NCI-H1436 (cell line): ENCODE data around the gene TINAGL1.

Source experiments
- DNase-seq: peaks from one replicate; lab custom pipeline; 2025; lab: John Stamatoyannopoulos, UW

The TINAGL1 gene

GRCh38 chr1:31607360-31607759, 31.0 kb downstream of the TINAGL1 start:
- DNase-seq = no peak

GRCh38 chr1:31609514-31610118, 33.3 kb downstream of the TINAGL1 start:
- no peak for DNase-seq

- DNase-seq = no peak
Measured at GRCh38 chr1:31614414-31615005, 38.2 kb downstream of the TINAGL1 start.

DNA sequence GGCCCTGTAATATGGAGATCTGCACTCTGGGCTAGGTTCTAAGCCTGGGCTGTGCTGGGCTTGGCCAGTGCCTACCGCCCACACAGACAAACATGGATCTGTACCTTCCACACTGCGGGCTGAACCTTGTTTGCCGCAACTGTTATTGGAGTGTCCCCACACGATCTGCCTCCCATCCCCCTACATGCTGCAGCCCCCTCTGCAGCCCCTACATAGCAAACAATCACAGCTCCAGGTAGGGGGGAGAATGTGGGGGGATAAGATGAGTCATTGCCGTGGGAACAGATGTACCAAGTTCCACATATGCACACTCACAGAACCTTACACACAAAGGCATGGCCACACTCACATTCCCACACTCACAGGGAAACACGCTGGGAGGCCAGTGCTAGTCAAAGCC, 39.1 kb downstream of the TINAGL1 start:
- no peak for DNase-seq

DNA sequence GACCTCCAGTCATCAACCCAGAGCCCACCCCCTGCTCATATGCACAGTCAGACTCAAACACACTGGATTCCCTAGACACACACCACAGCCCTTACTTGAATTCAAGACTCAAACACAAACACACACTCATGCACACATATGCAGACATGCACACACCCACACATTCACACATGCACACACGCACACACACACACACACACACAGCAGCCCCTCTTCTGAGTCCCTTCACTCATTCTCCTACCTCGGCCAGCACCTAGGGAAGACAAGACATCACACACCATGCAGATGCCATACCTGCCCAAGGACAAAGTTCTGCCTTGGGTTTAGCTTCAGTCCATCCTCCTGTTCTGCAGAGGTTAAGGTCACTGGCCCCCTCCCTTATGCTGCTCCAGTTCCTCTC, 39.6 kb downstream of the TINAGL1 start:
- DNase-seq = no peak

DNA sequence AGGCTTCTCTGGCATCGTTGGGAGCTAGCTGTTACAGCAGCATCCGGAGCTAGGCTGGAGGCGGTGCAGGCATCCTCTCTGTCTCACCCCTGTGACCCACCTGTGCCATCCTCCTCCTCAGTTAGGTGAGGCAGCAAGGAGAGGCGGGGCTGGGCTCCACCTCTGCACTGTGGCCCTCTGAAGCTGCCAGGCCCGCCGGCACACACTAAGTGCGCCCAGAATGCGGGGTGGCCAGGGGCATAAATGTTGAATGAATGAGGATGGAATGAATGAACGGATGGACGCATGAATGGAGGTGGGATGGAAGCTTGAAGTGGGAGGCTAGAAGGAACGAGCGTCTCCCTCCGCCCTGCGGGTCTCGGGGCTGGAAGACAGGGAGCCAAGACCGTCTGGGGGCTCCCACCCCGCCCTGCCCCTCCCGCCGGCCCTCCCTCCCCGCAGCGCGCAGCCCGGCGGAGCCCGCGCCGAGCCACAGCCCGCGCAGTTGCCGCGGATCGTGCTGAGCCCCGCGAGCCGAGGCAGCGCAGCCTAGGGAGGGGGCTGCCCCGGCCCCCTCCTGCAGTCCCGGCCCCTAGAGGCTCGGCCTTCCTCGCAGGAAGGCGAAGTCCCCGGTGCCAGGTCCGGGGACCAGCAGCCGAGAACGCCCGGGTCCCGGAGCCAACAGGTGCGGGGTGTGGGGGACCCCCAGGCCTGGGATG, 41.1 kb downstream of the TINAGL1 start, which contains the start of gene HCRTR1:
HCRTR1 (plus strand) TSS at position 472 of the 698 bp plus-strand sequence. CDS start 1,504 bp downstream, outside the sequence.
- DNase-seq = no peak

DNA sequence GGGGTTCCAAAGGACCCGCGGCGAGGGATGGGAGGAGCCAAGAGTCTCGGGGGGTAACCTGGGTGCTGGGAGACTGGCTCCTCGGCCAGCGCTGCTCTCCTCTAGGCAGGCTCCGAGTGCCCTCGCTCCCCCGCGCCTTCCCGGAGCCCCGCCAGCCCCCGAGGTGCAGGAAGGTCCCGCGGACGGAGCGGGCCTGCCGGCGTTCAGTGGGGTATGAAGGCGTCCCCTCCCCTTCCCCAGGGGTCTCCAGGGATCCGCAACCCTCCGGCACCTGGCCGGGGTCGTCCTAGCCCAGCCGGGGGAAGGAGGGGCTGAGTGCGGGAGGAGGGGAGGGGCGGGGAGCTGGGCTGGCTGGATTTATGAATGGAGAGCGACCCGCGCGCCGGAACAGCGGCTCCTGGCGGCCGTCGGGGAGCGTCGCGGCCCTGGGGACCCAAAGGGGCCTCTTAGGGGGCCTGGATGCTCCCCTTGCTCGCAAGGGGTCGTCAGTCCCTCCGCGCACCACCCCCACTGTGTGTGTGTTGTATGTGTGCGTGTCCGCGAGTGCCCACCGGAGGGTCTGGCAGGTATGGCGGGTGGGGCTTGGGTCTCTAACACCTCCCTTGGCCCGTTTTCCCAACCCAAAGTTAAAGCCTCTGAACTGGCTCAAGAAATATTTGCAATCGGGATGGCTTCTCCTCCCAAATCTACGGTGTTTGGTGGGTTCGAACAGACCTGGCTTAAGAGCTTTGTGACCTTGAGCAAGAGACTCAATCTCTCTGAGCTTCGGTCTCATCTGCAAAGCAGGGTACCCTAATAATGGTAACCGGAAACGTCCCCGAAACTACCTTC, 41.8 kb downstream of the TINAGL1 start:
- DNase-seq = peak; percentile 28

DNA sequence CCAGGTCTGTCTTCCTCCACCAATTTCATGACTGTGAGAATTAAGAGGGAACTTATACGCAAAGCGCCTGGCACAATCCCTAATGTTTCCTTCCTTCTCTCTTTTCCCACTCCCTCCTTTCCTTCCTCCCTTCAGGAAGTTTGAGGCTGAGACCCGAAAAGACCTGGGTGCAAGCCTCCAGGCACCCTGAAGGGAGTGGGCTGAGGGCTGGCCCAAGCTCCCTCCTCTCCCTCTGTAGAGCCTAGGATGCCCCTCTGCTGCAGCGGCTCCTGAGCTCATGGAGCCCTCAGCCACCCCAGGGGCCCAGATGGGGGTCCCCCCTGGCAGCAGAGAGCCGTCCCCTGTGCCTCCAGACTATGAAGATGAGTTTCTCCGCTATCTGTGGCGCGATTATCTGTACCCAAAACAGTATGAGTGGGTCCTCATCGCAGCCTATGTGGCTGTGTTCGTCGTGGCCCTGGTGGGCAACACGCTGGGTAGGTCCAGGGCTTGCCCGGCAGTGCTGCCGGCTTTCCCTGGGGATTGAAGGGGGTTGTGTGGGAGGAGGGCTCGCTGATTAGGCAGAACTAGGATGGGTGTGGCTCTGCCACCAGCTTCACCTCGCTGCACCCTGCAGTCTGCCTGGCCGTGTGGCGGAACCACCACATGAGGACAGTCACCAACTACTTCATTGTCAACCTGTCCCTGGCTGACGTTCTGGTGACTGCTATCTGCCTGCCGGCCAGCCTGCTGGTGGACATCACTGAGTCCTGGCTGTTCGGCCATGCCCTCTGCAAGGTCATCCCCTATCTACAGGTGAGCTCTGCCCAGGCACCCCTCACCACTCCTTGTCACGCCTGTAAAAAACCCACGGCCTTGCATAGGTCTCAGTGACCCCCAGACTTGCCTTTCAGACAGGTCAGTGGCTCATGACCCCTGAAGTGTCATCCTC, 42.9 kb downstream of the TINAGL1 start:
- DNase-seq = no peak

- no peak for DNase-seq
Measured at GRCh38 chr1:31620631-31621497, 44.5 kb downstream of the TINAGL1 start.

DNA sequence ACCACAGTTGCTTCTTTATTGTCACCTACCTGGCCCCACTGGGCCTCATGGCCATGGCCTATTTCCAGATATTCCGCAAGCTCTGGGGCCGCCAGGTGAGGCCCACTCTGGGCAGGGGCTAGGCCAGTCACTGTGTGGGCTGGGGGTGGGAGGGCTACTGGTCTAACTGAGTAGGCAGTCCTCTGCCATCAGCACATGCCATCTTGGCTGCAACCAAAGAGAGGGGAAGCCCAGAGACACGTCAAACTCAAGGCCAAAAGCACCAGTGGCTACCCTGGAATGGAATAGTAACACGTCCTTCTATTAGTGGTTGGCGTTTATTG, 45.1 kb downstream of the TINAGL1 start:
- DNase-seq = no peak

GRCh38 chr1:31621847-31622730, 45.8 kb downstream of the TINAGL1 start:
- DNase-seq = no peak

DNA sequence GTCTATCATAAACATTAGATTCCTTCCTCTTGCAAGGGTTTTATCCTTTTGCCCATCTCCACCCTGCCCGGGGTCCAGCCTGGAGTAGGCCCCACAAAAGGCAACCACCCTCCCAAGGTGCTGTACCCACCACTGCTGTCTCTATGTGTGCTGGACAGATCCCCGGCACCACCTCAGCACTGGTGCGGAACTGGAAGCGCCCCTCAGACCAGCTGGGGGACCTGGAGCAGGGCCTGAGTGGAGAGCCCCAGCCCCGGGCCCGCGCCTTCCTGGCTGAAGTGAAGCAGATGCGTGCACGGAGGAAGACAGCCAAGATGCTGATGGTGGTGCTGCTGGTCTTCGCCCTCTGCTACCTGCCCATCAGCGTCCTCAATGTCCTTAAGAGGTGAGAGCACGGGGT, 47.0 kb downstream of the TINAGL1 start:
- no peak for DNase-seq

GRCh38 chr1:31624309-31624708, 48.0 kb downstream of the TINAGL1 start:
- DNase-seq = no peak

GRCh38 chr1:31624731-31625514, 48.6 kb downstream of the TINAGL1 start:
- DNase-seq = no peak

DNA sequence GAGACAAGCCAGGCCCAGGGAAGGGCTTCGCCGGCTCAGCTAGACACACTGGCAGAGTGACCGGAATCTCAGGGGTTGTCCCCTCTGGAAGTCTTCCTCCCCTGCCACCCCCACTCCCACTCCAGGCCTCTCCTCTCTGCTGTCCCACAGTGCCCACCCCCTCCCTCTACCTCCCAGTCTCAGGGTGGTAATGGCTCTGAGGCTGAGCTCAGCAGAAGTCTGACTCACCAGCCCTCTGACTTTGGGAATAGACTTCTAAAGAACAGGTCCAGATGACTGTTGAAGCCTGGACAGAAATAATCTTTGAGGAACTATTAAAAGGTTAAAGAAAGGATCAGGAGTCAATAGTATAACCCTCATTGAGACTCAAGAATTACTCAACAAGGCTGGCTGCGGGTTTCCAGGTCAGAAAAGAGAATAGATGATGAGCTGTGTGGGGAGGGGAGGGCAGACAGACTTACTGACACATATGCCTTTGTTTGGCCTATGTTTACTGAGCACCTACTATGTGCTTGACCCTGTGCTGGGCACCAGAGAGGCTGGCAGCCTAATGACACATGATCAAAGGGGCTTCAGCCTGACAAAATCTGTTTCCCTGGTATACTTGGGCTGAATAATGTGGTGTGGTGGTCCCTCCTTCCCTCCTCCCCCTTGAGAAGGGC, 49.4 kb downstream of the TINAGL1 start:
- no peak for DNase-seq

- DNase-seq = no peak
Measured at GRCh38 chr1:31626223-31627207, 50.2 kb downstream of the TINAGL1 start.
